ENCODE measurements around the gene RNF151.
"Not testable (repeated sequence)": the region's sequence is repeated elsewhere in the genome, so short reads cannot be mapped to it uniquely, and the experiment has no call there.

GRCh38 chr16:1920122-1920521, 46.5 kb upstream of the RNF151 start:
- TF ChIP-seq SP1 (IDR thresholded peaks at IDR 0.05); TARDBP (IDR thresholded peaks at IDR 0.05); LEF1 (IDR thresholded peaks at IDR 0.05; ENCODE audit: borderline replicate concordance); L3MBTL2 (conservative IDR thresholded peaks at IDR 0.05); CTBP1 (IDR thresholded peaks at IDR 0.05; ENCODE audit: borderline replicate concordance); NFRKB (IDR thresholded peaks at IDR 0.05); PKNOX1 (IDR thresholded peaks at IDR 0.05); SUZ12 (IDR thresholded peaks at IDR 0.05); ELF4 (IDR thresholded peaks at IDR 0.05); FOXK2 (IDR thresholded peaks at IDR 0.05); FOXM1 (IDR thresholded peaks at IDR 0.05; ENCODE audit: borderline replicate concordance); FOXA1 (IDR thresholded peaks at IDR 0.05); ZNF384 (IDR thresholded peaks at IDR 0.05); BHLHE40 (IDR thresholded peaks at IDR 0.05; ENCODE audit: borderline replicate concordance): not testable (repeated sequence)

Measured in HEK293T (cell line).